Erythroblast (primary cell): Measurements from ENCODE around the gene ACSM5.
"Not testable (repeated sequence)": the region's sequence is repeated elsewhere in the genome, so short reads cannot be mapped to it uniquely, and the experiment has no call there.

ENCODE experiments used
- GATA1 ChIP-seq: IDR thresholded peaks from 2 replicates; pipeline ENCODE4 v1.6.1; 2011; ENCODE audit warnings: low read depth, mild to moderate bottlenecking, control low read depth, low read length, moderate library complexity
- POLR2A ChIP-seq: IDR thresholded peaks from 2 replicates; pipeline ENCODE4 v1.6.1; 2011; ENCODE audit warnings: mild to moderate bottlenecking, low read length

DNA sequence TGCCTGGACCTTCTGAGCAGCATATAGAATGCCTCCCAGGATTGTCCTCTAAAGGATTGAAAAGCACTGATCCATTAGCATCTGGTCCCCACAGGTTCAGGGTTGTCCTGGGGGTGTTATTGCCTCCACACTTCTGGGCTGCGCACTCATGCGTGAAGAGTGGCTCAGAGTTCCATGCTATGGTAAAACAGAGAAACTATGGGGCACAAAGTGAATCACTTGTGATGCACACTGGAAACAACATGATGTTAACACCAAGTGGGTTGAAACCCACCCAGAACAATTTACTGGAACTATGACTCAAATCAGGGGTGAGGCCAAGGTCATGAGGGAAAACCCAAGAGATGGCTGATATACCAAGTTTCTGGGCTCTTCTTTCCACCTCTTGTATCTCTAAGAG, 60.6 kb downstream of the ACSM5 start:
- TF ChIP-seq POLR2A, GATA1: not testable (repeated sequence)
